ENCODE results near the gene SMIM28.

The SMIM28 gene

DNA sequence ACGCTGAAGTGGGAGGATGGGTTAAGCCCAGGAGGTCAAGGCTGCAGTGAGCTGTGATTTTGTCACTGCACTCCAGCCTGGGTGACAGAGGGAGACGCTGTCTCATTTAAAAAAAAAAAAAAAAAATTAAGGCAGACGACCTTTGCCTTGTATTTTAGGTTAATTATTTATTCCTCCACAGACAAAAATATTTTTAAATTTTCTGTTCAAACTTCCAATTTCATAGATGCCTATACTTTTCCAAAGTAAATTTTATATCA, 6.3 kb upstream of the SMIM28 start:
- Histone ChIP-seq H3K9ac (no peak overlapping the region), H3K4me1 (peaks cover 0 to 16% (median 9%) of the 10 kb centered on the region in 10 experiments; a peak in 12 of 20 replicates), H4K20me1 (no peaks in the 10 kb centered on the region), H3K4me3 (no peak overlapping the region), H3K27me3 (no peaks in the 10 kb centered on the region), H3K9me3 (replicated peaks in 1 of 11) (peaks cover 0 to 5% (median 0%) of the 10 kb centered on the region in 11 experiments; a peak in 3 of 22 replicates), H3K27ac (peak overlapping the region in 1 of 11 experiments; percentile 68; a peak in 1 of 22 replicates), H3K36me3 (no peaks in the 10 kb centered on the region), H3K4me2 (peak overlapping the region in 2 of 11 experiments; percentile 20 to 26; a peak in 2 of 22 replicates)
- no peak for TF ChIP-seq Cebpa-rat (IDR thresholded peaks at IDR 0.05)

DNA sequence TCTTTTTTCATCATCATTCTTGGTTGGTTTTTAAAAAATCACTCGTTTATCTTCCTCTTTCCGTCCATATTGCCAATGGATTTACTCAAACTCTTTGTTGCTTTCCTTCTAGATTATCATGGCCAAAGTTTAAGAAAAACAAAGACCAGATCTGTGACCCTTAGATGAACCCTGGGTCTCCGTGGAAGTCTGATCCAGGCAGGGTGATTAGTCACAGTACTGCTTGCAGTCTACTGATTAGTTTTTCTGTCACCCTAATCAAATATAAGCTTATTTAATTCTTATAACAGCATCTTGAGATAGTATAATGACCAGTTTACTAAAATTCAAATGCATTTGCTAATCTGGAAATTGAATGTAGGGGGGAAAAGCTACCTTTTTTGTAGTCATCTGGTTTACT, 6.0 kb upstream of the SMIM28 start:
- Histone ChIP-seq H3K4me2 (peak overlapping the region in 3 of 11 experiments; percentile 13 to 26 (median 20); a peak in 4 of 22 replicates), H3K36me3 (no peaks in the 10 kb centered on the region), H3K9me3 (replicated peaks in 1 of 11) (peaks cover 0 to 5% (median 0%) of the 10 kb centered on the region in 11 experiments; a peak in 3 of 22 replicates), H4K20me1 (no peaks in the 10 kb centered on the region), H3K4me1 (peaks cover 0 to 16% (median 9%) of the 10 kb centered on the region in 10 experiments; a peak in 12 of 20 replicates), H3K27me3 (no peaks in the 10 kb centered on the region), H3K27ac (peak overlapping the region in 2 of 11 experiments; percentile 15 to 68; a peak in 1 of 22 replicates), H3K4me3 (no peak overlapping the region), H3K9ac (no peak overlapping the region)
- TF ChIP-seq Cebpa-rat (IDR thresholded peaks at IDR 0.05), result no peak

DNA sequence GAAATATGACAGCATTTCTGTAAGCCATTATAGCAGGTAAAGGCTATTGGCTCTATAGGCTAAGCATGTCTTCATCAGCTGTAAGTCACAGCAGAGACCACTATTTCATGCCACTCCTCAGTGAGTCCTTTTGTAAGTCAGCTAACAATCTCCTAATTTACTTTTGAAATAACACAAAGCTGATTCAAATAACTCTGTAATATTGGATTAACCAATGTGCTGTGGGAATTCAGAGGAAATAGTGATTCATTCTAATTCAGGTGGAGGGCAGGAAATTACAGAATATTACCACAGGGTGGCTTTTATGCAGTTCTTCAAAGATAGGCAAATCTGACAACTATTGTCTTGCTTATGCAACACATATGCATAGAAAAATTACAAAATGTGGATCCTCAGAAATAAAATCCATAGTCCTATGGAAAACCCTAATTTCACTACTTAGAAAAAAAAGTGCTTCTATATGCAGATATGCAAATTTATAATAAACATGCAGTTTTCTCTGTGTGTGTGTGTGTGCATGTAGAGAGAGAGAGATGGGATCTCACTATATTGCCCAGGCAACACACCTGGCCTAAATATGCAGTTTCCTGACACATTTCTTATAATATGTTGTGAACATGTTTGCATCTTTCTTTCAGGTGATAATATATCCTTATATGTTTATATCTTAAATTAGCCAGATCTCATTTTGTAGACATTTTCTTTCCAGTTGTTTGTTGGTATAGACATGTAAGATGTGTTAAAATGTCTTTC, 4.8 kb upstream of the SMIM28 start:
- Histone ChIP-seq H3K4me3 (no peak overlapping the region), H3K27ac (peak overlapping the region in 3 of 11 experiments; percentile 9 to 68 (median 35); a peak in 3 of 22 replicates), H4K20me1 (no peaks in the 10 kb centered on the region), H3K4me1 (peaks cover 5 to 17% (median 12%) of the 10 kb centered on the region in 10 experiments; a peak in 14 of 20 replicates), H3K36me3 (no peaks in the 10 kb centered on the region), H3K27me3 (no peaks in the 10 kb centered on the region), H3K9ac (no peak overlapping the region), H3K4me2 (peak overlapping the region in 8 of 11 experiments; percentile 1 to 36 (median 26); a peak in 9 of 22 replicates), H3K9me3 (replicated peaks in 1 of 11) (peaks cover 0 to 1% (median 0%) of the 10 kb centered on the region in 11 experiments; a peak in 3 of 22 replicates)
- TF ChIP-seq Cebpa-rat (IDR thresholded peaks at IDR 0.05), result no peak

DNA sequence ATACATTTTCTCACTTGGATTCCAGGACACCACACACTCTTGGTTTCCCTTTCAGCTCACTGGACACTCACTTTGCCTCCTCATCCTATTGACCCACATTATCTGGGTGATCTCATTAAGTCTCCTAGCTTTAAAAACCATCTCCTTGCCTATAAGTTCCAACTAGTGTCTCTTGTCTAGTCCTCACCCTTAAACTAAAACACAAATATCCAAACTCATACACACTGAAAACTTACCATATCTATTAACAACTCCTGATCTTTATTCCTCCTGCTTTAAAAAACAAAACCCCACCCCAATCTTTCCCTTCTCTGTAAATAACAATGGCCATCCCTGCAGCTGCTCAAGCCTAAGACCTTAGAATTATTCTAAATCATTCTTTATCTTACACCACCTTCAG, 3.5 kb upstream of the SMIM28 start:
- H3K4me2 ChIP-seq, result no peak overlapping the region
- H3K27me3 ChIP-seq, result no peaks in the 10 kb centered on the region
- peaks cover 6 to 17% (median 12%) of the 10 kb centered on the region in 10 experiments; a peak in 14 of 20 replicates for H3K4me1 ChIP-seq
- H3K4me3 ChIP-seq, result no peak overlapping the region
- no peaks in the 10 kb centered on the region for H4K20me1 ChIP-seq
- H3K36me3 ChIP-seq, result no peaks in the 10 kb centered on the region
- H3K27ac ChIP-seq, result 0 out of 22 replicates have a peak overlapping the region, but pooled peaks of 1 of the 11 experiments have one; percentile 50
- no peak overlapping the region for H3K9ac ChIP-seq
- TF ChIP-seq Cebpa-rat (IDR thresholded peaks at IDR 0.05), result no peak
- no peaks in the 10 kb centered on the region for H3K9me3 ChIP-seq (replicated peaks in 1 of 11)

DNA sequence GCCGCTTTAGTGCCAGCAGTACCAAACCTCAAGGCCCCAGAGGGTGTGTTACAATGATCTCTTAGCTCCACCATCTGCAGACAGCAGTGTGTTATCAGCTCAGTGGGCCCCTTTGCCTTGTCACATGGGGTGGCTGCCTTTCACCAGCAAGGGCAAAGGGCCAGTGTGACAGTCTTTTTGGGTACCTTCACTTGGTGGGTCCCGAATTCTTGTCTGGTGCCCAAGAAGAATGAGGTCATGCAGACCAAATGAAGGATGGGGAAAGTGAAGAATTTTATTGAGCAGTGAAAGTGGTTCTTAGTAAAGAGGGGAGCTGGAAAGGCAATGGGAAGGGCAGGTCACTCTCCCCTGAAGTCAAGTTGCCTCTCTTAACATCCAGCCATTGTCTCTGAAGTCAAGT, 2.9 kb upstream of the SMIM28 start:
- Histone ChIP-seq H3K27me3 (no peaks in the 10 kb centered on the region), H3K4me2 (no peak overlapping the region), H3K9me3 (replicated peaks in 1 of 11) (no peaks in the 10 kb centered on the region), H4K20me1 (no peaks in the 10 kb centered on the region), H3K27ac (no peak overlapping the region), H3K4me1 (peaks cover 6 to 17% (median 12%) of the 10 kb centered on the region in 10 experiments; a peak in 14 of 20 replicates), H3K36me3 (no peaks in the 10 kb centered on the region), H3K4me3 (no peak overlapping the region), H3K9ac (no peak overlapping the region)
- TF ChIP-seq Cebpa-rat (IDR thresholded peaks at IDR 0.05), result no peak

DNA sequence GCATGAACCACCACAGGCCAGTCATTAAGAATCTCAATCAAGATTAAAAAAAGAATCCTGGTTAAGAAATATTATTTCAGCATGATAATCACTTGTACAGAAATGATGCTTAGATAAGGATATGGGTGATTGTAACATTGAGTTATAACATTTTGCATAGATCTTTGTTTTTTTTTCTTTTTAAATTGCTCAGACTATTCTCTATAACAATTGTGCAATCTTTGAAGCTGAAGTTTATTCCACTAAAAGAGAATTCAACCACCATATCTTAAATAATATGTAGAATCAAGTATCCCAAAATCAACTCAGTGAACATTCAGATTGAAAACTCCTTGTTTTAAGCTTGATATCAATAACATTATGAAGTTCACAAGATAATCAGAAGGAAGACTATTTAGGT, 663 bp upstream of the SMIM28 start:
- H3K4me2 ChIP-seq, result no peak overlapping the region

DNA sequence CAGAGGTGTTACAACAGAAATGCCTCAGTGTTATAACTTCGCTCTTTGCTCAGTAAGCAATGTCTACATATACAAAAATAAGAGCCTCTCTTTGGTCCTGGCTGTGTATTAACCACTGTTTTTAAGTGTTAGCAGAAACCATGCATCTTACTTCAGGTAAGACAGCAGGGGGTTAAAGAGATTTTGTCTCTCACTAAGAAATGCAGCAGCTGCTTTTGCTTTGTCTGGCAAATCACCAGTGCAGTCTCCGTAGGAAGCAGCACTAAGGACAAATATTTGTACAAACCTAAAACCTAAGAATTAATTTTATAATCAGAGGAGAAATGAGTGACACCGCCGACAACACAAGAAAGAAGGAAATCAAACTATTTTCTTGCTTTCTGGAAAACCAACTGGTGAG, 758 bp downstream of the SMIM28 start:
- TF ChIP-seq Cebpa-rat (IDR thresholded peaks at IDR 0.05), result no peak

More for the DNA sequence above, 663 bp upstream of the SMIM28 start:
- Histone ChIP-seq H3K27ac (no peak overlapping the region), H3K9ac (no peak overlapping the region), H3K4me1 (peaks cover 6 to 16% (median 9%) of the 10 kb centered on the region in 10 experiments; a peak in 15 of 20 replicates), H3K36me3 (no peaks in the 10 kb centered on the region), H3K4me3 (no peak overlapping the region), H3K9me3 (replicated peaks in 1 of 11) (no peaks in the 10 kb centered on the region), H3K27me3 (no peaks in the 10 kb centered on the region), H4K20me1 (no peaks in the 10 kb centered on the region)
- TF ChIP-seq Cebpa-rat (IDR thresholded peaks at IDR 0.05), result no peak

DNA sequence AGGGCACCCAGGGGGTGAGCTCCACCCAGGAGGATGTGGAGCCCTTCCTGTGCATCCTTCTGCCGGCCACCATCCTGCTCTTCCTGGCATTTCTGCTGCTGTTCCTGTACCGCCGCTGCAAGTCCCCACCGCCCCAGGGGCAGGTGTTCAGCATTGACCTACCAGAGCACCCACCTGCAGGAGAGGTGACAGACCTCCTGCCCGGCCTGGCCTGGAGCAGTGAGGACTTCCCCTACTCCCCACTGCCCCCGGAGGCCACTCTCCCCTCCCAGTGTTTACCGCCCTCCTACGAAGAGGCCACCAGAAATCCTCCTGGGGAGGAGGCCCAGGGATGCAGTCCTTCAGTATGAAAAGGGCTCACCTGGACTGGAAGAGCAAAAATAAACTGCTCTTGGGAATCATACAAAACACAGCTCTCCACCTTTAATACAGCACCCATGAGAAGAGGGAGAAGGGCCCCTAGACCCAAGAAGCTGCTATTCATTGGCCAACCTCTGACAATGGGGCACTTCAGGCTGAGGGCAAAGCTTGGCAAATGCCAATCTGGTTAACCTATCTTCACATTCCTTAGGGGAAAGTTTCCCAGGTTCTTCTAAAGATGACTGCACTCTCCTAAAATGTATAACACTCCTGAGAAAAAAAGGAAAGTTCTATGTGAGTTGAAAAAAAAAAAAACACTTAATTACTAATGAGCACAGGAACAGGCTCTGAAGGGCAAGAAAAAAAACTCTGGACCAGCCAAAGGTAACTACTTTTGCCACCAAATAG, 5.0 kb downstream of the SMIM28 start:
- no peak for TF ChIP-seq Cebpa-rat (IDR thresholded peaks at IDR 0.05)
- Histone ChIP-seq H3K27ac (no peak overlapping the region), H3K9me3 (replicated peaks in 1 of 11) (no peaks in the 10 kb centered on the region), H3K4me2 (peak overlapping the region in 1 of 11 experiments; percentile 14; a peak in 1 of 22 replicates), H3K4me1 (peaks cover 0 to 7% (median 0%) of the 10 kb centered on the region in 10 experiments; a peak in 5 of 20 replicates), H3K4me3 (no peak overlapping the region), H3K9ac (no peak overlapping the region), H4K20me1 (no peaks in the 10 kb centered on the region), H3K27me3 (no peaks in the 10 kb centered on the region), H3K36me3 (no peaks in the 10 kb centered on the region)

More for the DNA sequence above, 758 bp downstream of the SMIM28 start:
- Histone ChIP-seq H3K27ac (no peak overlapping the region), H3K4me1 (peaks cover 0 to 9% (median 0%) of the 10 kb centered on the region in 10 experiments; a peak in 5 of 20 replicates), H3K9me3 (replicated peaks in 1 of 11) (no peaks in the 10 kb centered on the region), H3K4me2 (no peak overlapping the region), H3K4me3 (no peak overlapping the region), H3K27me3 (no peaks in the 10 kb centered on the region), H3K36me3 (no peaks in the 10 kb centered on the region), H4K20me1 (no peaks in the 10 kb centered on the region), H3K9ac (no peak overlapping the region)

DNA sequence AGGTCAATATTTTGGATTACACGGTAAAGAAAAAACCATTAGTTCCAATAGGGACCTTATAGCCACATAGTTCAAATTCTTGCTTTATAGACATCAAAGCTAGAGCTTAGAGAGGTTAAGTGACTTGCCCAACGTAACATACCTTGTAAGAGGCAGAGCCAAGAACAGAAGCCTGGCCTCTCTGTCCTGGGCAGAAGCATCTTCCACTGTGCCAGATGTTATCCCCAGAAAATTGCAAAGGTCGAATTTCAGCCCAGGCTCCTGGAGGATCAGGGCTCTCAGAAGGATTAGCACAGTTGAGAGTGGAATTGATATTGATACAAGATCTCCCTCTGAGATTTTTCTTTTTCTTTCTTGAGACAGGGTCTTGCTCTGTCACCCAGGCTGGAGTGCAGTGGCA, 6.1 kb downstream of the SMIM28 start:
- Histone ChIP-seq H3K4me3 (no peak overlapping the region), H3K27ac (no peak overlapping the region), H3K36me3 (no peaks in the 10 kb centered on the region), H4K20me1 (no peaks in the 10 kb centered on the region), H3K9me3 (replicated peaks in 1 of 11) (no peaks in the 10 kb centered on the region), H3K4me2 (no peak overlapping the region), H3K9ac (no peak overlapping the region), H3K4me1 (peaks cover 0 to 7% (median 0%) of the 10 kb centered on the region in 10 experiments; a peak in 2 of 20 replicates), H3K27me3 (no peaks in the 10 kb centered on the region)
- no peak for TF ChIP-seq Cebpa-rat (IDR thresholded peaks at IDR 0.05)

Data from BLaER1 treated with 17β-estradiol and CSF1 and Interleukin-3, amounts not matched to agents 10 nM and 100 nM (cell line).